ENCODE results near the gene KDM2B. TPM values are rescaled to one million over a fixed set of nuclear protein-coding genes. Genes with fewer than 3 reads are reported as not detected.
A peak's percentile ranks its signal among the peaks of the same experiment; 100 is the strongest.

KDM2B gene
- polyA plus RNA-seq, 1 of the 3 experiments (the other 2 are of a cell fraction) = 11.5 TPM

DNA sequence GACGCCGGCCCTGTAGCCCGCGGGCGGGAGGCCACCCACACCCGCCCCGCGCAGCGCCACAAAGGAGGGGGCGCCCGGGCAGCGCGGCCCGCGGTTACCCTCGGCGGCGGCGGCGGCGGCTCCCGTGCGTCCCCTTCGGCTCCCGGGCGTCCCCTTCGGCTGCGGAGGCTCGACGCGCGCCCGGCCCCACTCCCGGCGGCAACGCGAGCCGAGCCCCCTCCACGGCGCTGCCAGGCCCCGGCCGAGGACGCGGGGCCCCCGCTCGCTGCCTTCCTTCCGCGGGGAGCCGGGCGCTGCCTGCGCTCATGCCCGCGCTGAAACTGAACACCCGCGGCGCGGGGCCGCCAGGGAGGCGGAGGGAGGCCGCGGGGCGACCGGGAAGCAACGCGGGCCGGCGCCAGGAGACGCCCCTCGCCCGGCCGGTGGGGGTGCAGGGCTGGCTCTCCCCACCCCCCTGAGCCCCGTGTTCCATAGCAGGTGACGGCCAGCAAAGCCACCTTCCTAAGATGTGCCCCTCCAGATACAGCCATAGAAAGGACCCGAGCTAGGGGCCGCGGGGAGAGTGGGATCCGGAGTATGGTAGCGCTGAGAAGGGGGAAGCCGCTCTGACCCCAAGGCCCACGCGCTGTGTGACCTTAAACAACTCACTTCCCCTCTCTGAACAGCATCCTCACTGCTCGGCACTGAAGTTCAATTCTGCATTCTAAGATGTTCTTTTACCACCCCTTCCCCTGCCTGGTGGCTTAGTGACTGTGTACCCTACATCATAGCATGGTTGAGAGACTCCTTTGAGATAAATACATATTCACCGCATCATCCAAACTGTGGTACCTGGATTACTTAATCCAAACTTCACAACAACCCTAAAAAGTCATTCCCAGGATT lies 42.8 kb downstream of the KDM2B start:
- WGBS (ENCODE audit: low lambda C conversion rate) = 37% methylated on average over 7 of the region's 83 CpGs

DNA sequence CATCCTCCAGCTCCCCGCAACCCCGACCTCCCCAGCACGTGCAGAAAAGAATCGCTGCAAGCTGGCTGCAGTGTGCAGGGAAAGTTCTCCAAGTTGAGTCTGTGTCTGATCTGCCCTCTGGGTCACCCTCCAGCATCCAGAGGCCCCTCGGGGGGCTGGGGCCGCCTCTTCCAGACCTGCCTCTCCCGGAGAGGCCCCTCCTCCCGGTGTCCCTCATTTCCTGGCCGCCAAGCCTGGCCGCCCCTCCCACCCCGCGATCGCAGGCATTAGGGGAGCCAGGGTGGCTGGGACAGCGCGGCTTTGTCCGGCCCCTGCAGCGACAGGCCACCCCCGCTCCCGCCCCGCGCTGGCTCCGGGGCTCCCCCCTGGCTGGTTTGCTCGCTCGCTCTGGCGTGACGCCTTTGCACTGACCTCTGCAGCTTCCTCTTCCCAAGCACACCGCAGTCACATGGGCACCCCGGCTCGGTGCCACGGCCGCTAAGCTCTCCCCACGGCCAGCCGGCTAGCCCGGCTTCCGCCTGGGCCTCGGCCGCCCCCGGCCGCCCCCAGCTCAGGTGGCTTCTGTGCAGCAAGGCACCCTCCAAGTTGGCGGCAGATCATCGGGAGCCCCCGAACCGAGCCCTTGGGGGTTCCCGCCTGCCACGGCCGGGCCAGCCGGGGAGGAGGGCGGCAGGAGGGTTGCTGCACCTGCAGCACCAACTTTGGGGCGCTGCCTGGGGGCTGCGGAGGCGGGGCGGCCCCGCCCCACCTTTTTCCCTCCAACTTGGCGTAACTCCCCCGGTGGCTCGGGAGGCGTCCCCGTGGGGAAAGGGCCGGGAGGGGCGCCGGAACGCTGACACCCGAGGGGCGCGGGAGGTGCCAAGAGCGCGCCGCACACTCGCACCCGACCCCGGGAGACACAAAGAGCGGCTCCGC lies 43.7 kb downstream of the KDM2B start:
- H3K27ac ChIP-seq (ENCODE audit: low read depth in 2 of 2, low read length in 1 of 2) = peak overlapping the region in 1 of 2 experiments; percentile 35; a peak in 2 of 4 replicates
- peak; percentile 88 for DNase-seq
- no peaks in the 10 kb centered on the region for H3K9me3 ChIP-seq
- ChIA-PET POLR2A (interaction anchor here (1.0 to 1.1 kb wide), 3 partner anchors 42 to 135 kb away, joined by 3 to 6 read pairs (median 4); partner anchors contain the start of gene MORN3), CTCF (interaction anchor here (0.8 to 1.9 kb wide), 6 partner anchors 8 to 132 kb away, joined by 3 to 8 read pairs (median 6); partner anchors contain the start of gene MORN3)
- no peaks in the 10 kb centered on the region for H3K79me2 ChIP-seq (ENCODE audit: insufficient read depth)
- no peaks in the 10 kb centered on the region for H3K9me2 ChIP-seq
- peak overlapping the region; percentile 50 to 54 for H3K4me3 ChIP-seq (ENCODE audit: low read depth in 2 of 2, low read length in 1 of 2)
- peak overlapping the region; percentile 91 for H3K4me2 ChIP-seq
- no peaks in the 10 kb centered on the region for H3K27me3 ChIP-seq (ENCODE audit: insufficient read depth)
- no peaks in the 10 kb centered on the region for H4K20me1 ChIP-seq (ENCODE audit: insufficient read depth)
- peaks cover 4% of the 10 kb centered on the region for H3F3A ChIP-seq (replicated peaks; ENCODE audit: insufficient read depth)
- no peaks in the 10 kb centered on the region for H3K36me3 ChIP-seq (replicated peaks in 1 of 2; ENCODE audit: control insufficient read depth in 1 of 2, insufficient read depth in 2 of 2, low read length in 1 of 2)
- H3K4me1 ChIP-seq (ENCODE audit: control insufficient read depth in 1 of 2, insufficient read depth in 2 of 2, low read depth in 1 of 2, low read length in 1 of 2) = peaks cover 4 to 16% of the 10 kb centered on the region in 2 experiments; a peak in 2 of 4 replicates
- peak overlapping the region; percentile 57; the same call in 1 of the 2 replicates for H2AFZ ChIP-seq (ENCODE audit: low read depth)
- H3K9ac ChIP-seq = no peak overlapping the region
- 7% methylated on average over 12 of the region's 73 CpGs for WGBS (ENCODE audit: low lambda C conversion rate)
- no peak for TF ChIP-seq TAF1 (IDR thresholded peaks at IDR 0.05; ENCODE audit: borderline replicate concordance, low read depth, low read length)
- TF ChIP-seq SIN3A (IDR thresholded peaks at IDR 0.05; ENCODE audit: borderline replicate concordance, low read depth, low read length) = no peak
- TF ChIP-seq, protein P1, sequence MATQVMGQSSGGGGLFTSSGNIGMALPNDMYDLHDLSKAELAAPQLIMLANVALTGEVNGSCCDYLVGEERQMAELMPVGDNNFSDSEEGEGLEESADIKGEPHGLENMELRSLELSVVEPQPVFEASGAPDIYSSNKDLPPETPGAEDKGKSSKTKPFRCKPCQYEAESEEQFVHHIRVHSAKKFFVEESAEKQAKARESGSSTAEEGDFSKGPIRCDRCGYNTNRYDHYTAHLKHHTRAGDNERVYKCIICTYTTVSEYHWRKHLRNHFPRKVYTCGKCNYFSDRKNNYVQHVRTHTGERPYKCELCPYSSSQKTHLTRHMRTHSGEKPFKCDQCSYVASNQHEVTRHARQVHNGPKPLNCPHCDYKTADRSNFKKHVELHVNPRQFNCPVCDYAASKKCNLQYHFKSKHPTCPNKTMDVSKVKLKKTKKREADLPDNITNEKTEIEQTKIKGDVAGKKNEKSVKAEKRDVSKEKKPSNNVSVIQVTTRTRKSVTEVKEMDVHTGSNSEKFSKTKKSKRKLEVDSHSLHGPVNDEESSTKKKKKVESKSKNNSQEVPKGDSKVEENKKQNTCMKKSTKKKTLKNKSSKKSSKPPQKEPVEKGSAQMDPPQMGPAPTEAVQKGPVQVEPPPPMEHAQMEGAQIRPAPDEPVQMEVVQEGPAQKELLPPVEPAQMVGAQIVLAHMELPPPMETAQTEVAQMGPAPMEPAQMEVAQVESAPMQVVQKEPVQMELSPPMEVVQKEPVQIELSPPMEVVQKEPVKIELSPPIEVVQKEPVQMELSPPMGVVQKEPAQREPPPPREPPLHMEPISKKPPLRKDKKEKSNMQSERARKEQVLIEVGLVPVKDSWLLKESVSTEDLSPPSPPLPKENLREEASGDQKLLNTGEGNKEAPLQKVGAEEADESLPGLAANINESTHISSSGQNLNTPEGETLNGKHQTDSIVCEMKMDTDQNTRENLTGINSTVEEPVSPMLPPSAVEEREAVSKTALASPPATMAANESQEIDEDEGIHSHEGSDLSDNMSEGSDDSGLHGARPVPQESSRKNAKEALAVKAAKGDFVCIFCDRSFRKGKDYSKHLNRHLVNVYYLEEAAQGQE (IDR thresholded peaks at IDR 0.05; ENCODE audit: low read depth, low read length) = no peak
- TF ChIP-seq, protein P2, sequence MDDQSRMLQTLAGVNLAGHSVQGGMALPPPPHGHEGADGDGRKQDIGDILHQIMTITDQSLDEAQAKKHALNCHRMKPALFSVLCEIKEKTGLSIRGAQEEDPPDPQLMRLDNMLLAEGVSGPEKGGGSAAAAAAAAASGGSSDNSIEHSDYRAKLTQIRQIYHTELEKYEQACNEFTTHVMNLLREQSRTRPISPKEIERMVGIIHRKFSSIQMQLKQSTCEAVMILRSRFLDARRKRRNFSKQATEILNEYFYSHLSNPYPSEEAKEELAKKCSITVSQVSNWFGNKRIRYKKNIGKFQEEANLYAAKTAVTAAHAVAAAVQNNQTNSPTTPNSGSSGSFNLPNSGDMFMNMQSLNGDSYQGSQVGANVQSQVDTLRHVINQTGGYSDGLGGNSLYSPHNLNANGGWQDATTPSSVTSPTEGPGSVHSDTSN (IDR thresholded peaks at IDR 0.05) = no peak
- TF ChIP-seq, protein P3, sequence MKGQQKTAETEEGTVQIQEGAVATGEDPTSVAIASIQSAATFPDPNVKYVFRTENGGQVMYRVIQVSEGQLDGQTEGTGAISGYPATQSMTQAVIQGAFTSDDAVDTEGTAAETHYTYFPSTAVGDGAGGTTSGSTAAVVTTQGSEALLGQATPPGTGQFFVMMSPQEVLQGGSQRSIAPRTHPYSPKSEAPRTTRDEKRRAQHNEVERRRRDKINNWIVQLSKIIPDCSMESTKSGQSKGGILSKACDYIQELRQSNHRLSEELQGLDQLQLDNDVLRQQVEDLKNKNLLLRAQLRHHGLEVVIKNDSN (IDR thresholded peaks at IDR 0.05; ENCODE audit: borderline replicate concordance, low read depth) = peak; percentile 82
- no peak for TF ChIP-seq CHD2 (IDR thresholded peaks at IDR 0.05; ENCODE audit: low read length, partially characterized antibody)
- no peak for TF ChIP-seq JUND (IDR thresholded peaks at IDR 0.05)
- TF ChIP-seq RCOR1 (IDR thresholded peaks at IDR 0.05; ENCODE audit: low read length) = no peak
- TF ChIP-seq RXRA (IDR thresholded peaks at IDR 0.05; ENCODE audit: borderline replicate concordance, low read depth) = no peak
- no peak for TF ChIP-seq GATA2 (CRISPR knock-in tag; IDR thresholded peaks at IDR 0.05)
- TF ChIP-seq GABPA (IDR thresholded peaks at IDR 0.05; ENCODE audit: low read depth) = peak; percentile 26; the same call in 1 of the 2 replicates

More for the DNA sequence above, 42.8 kb downstream of the KDM2B start:
- H3K4me2 ChIP-seq = peak overlapping the region; percentile 91
- no peaks in the 10 kb centered on the region for H3K79me2 ChIP-seq (ENCODE audit: insufficient read depth)
- peaks cover 4 to 16% of the 10 kb centered on the region in 2 experiments; a peak in 2 of 4 replicates for H3K4me1 ChIP-seq (ENCODE audit: control insufficient read depth in 1 of 2, insufficient read depth in 2 of 2, low read depth in 1 of 2, low read length in 1 of 2)
- POLR2A ChIA-PET = interaction anchor here (1.0 kb wide), 1 partner anchor 42 kb away, joined by 6 read pairs; no protein-coding TSS in a partner anchor
- peak overlapping the region; percentile 78; the same call in 1 of the 2 replicates for H2AFZ ChIP-seq (ENCODE audit: low read depth)
- CTCF ChIA-PET = interaction anchor here (1.0 to 2.8 kb wide), 10 partner anchors 7 to 131 kb away, joined by 3 to 15 read pairs (median 7); partner anchors contain the start of gene MORN3
- no peaks in the 10 kb centered on the region for H3K36me3 ChIP-seq (replicated peaks in 1 of 2; ENCODE audit: control insufficient read depth in 1 of 2, insufficient read depth in 2 of 2, low read length in 1 of 2)
- H3K9me2 ChIP-seq = no peaks in the 10 kb centered on the region
- no peaks in the 10 kb centered on the region for H3K27me3 ChIP-seq (ENCODE audit: insufficient read depth)
- H4K20me1 ChIP-seq (ENCODE audit: insufficient read depth) = no peaks in the 10 kb centered on the region
- DNase-seq = peak; percentile 79
- H3F3A ChIP-seq (replicated peaks; ENCODE audit: insufficient read depth) = peaks cover 5% of the 10 kb centered on the region
- TF ChIP-seq ELF1 (IDR thresholded peaks at IDR 0.05) (no peak), POLR2AphosphoS5 (IDR thresholded peaks at IDR 0.05; ENCODE audit: low read depth, low read length) (no peak), EZH2phosphoT487 (IDR thresholded peaks at IDR 0.05; ENCODE audit: borderline replicate concordance, low read depth) (no peak), TEAD4 (IDR thresholded peaks at IDR 0.05; ENCODE audit: borderline replicate concordance, insufficient read depth) (no peak), FOSL2 (IDR thresholded peaks at IDR 0.05; ENCODE audit: borderline replicate concordance, low read depth) (no peak), FOXM1 (IDR thresholded peaks at IDR 0.05; ENCODE audit: low read depth) (no peak), CHD2 (IDR thresholded peaks at IDR 0.05; ENCODE audit: low read length, partially characterized antibody) (no peak), NFIC (IDR thresholded peaks at IDR 0.05; ENCODE audit: borderline replicate concordance) (no peak), TAF1 (IDR thresholded peaks at IDR 0.05; ENCODE audit: borderline replicate concordance, low read depth, low read length) (no peak), MEF2A (IDR thresholded peaks at IDR 0.05; ENCODE audit: borderline replicate concordance, low read depth) (no peak), SIN3A (IDR thresholded peaks at IDR 0.05; ENCODE audit: borderline replicate concordance, low read depth, low read length) (no peak), SMC3 (IDR thresholded peaks at IDR 0.05; ENCODE audit: low read depth, low read length) (no peak), EP300 (IDR thresholded peaks at IDR 0.05; ENCODE audit: borderline replicate concordance in 1 of 2, low read depth in 1 of 2, low read length in 1 of 2) (no peak), FOXJ3 (CRISPR knock-in tag; IDR thresholded peaks at IDR 0.05) (no peak)
- no peaks in the 10 kb centered on the region for H3K9me3 ChIP-seq
- H3K4me3 ChIP-seq (ENCODE audit: low read depth in 2 of 2, low read length in 1 of 2) = peak overlapping the region; percentile 50 to 54
- H3K27ac ChIP-seq (ENCODE audit: low read depth in 2 of 2, low read length in 1 of 2) = no peak overlapping the region
- H3K9ac ChIP-seq = no peak overlapping the region

Data from SK-N-SH (cell line).